Osteoblast (primary cell): ENCODE data around the gene PSME3. TPM values are rescaled to one million over a fixed set of nuclear protein-coding genes. Genes with fewer than 3 reads are reported as not detected.

ENCODE experiments used
- DNase-seq: peaks from one replicate; pipeline ENCODE4 v3.0.0; 2011; ENCODE audit warnings: low spot score, mixed read lengths; ENCODE audit not compliant: insufficient read length; ENCODE audit errors: missing footprints
- H2AFZ ChIP-seq: 2 replicates; pipeline ENCODE4 v1.6.0; 2011; ENCODE audit warnings: mild to moderate bottlenecking, low read length
- H3K27ac ChIP-seq: 2 replicates; pipeline ENCODE4 v1.5.1; 2011; ENCODE audit warnings: mild to moderate bottlenecking, low read depth, low read length, moderate library complexity
- H3K27me3 ChIP-seq: 2 replicates; pipeline ENCODE4 v1.6.0; 2012; ENCODE audit warnings: mild to moderate bottlenecking, control low read depth, inconsistent platforms, low read length, moderate library complexity; ENCODE audit not compliant: insufficient read depth
- H3K36me3 ChIP-seq: 2 replicates; pipeline ENCODE4 v1.5.1; 2011; ENCODE audit warnings: mild to moderate bottlenecking, low read length, control low read depth, moderate library complexity; ENCODE audit not compliant: insufficient read depth
- H3K4me1 ChIP-seq: 2 replicates; pipeline ENCODE4 v1.5.1; 2011; ENCODE audit warnings: mild to moderate bottlenecking, low read length, control low read depth, moderate library complexity; ENCODE audit not compliant: insufficient read depth
- H3K4me2 ChIP-seq: 2 replicates; pipeline ENCODE4 v1.6.0; 2011; ENCODE audit warnings: mild to moderate bottlenecking, low read length; ENCODE audit not compliant: insufficient read depth
- H3K4me3 ChIP-seq: fragments of 200-600 bp; sonication (generic); 3 replicates; pipeline ENCODE4 v1.5.1; 2012; ENCODE audit warnings: mild to moderate bottlenecking, low read length, inconsistent platforms; ENCODE audit not compliant: insufficient read depth
- H3K79me2 ChIP-seq: 2 replicates; pipeline ENCODE4 v1.6.0; 2012; ENCODE audit warnings: mild to moderate bottlenecking, low read length, control low read depth, inconsistent platforms; ENCODE audit not compliant: insufficient read depth
- H3K9me3 ChIP-seq: 2 replicates; pipeline ENCODE4 v1.5.1; 2011; ENCODE audit warnings: low read depth, low read length, control low read depth
- H4K20me1 ChIP-seq: 2 replicates; pipeline ENCODE4 v1.6.0; 2012; ENCODE audit warnings: mild to moderate bottlenecking, low read length, control low read depth; ENCODE audit not compliant: insufficient read depth
- CTCF ChIP-seq: IDR thresholded peaks from 2 replicates; pipeline ENCODE4 v1.5.1; 2011; ENCODE audit warnings: mild to moderate bottlenecking, low read depth, low read length, moderate library complexity; ENCODE audit errors: extremely low read depth
- total RNA-seq: library from RNA; depleted of rRNA; stranded (reverse); fragments of >200 nt; gene quantifications from 2 replicates; pipeline ENCODE4 v1.2.3, GENCODE V29; 2012

The PSME3 gene
- total RNA-seq, 1 donor, result 81.1 TPM

DNA sequence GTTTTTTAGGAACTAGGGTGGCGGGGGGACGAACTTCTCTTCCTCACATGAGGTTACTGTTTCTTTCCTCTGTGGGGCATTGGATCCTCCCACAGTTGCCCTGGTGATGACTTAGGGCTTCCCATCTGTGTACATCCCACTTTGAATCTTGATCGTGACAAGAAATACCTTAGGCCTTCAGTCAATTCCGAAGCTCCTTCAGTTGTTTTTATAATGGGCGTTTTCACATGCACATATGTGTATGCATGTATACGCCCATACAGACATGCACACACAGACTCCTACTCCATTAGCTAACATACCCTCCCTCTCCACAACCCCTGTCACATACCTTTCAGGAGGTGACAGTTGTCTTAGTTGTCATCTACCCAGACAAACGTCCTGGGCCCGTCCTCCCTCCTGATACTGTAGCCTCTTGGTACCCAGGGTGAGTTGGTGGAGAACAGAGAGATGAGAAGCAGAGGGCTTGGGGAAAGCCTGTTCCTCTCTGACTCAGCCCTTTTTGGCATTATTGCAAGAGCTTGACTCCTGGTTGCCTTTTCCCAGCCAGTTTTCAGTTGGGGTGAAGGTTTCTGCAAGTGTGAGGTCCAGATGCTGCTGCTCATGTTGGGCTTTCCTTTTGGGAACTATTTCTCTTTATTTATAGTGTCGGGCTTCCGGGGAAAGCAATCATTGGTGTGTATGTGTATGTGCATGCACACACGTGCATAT is 8.9 kb downstream of the PSME3 start:
- Histone ChIP-seq H3K27me3 (no peaks in the 10 kb centered on the region), H3K79me2 (peaks cover 4% of the 10 kb centered on the region), H4K20me1 (peaks cover 30% of the 10 kb centered on the region), H3K4me3 (no peak overlapping the region), H3K4me1 (peaks cover 15% of the 10 kb centered on the region), H2AFZ (no peak overlapping the region), H3K9me3 (no peaks in the 10 kb centered on the region), H3K27ac (no peak overlapping the region), H3K4me2 (no peak overlapping the region), H3K36me3 (peaks cover 68% of the 10 kb centered on the region)
- DNase-seq, result peak; percentile 68
- TF ChIP-seq CTCF, result no peak

- peak; percentile 100 for TF ChIP-seq CTCF
- Histone ChIP-seq H4K20me1 (peaks cover 29% of the 10 kb centered on the region), H3K27me3 (no peaks in the 10 kb centered on the region), H3K4me3 (no peak overlapping the region), H3K4me2 (no peak overlapping the region), H3K79me2 (no peaks in the 10 kb centered on the region), H3K4me1 (peaks cover 16% of the 10 kb centered on the region), H3K9me3 (no peaks in the 10 kb centered on the region), H3K27ac (no peak overlapping the region), H2AFZ (no peak overlapping the region), H3K36me3 (peaks cover 55% of the 10 kb centered on the region)
- peak; percentile 95 for DNase-seq
Observed at GRCh38 chr17:42843358-42843934, 10.2 kb downstream of the PSME3 start.

DNA sequence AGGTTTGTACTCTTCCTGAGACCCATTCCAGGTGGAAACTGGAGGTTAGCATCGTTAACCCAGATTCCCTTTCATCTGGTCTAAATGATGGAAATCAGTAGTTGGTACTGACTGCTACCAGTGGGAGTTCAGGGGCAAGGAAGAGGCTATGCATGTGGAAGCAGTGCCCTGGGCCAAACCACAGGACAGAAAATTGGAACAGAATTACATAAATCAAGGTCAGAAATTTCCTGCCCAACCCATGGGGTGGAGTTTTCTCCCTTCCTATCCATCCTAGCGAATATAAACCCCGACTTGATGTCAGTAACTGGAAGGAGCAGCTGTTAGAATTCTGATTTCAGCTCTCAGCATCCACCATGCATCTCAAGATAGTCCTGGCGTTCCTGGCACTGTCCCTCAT is 11.1 kb downstream of the PSME3 start, which contains the start of gene AOC2:
Gene AOC2, plus strand, starts transcription at position 310 of the 400 bp plus-strand sequence. Its CDS starts 47 bp downstream, at position 357.
- H3K4me1 ChIP-seq, result peaks cover 16% of the 10 kb centered on the region
- H3K9me3 ChIP-seq, result no peaks in the 10 kb centered on the region
- no peak within 1 kb of the TSS for H2AFZ ChIP-seq
- no peaks in the 10 kb centered on the region for H3K79me2 ChIP-seq
- H3K36me3 ChIP-seq, result peaks cover 47% of the 10 kb centered on the region
- H3K4me3 ChIP-seq, result no peak within 1 kb of the TSS
- no peak within 1 kb of the TSS for H3K4me2 ChIP-seq
- no peak for TF ChIP-seq CTCF
- no peak for DNase-seq
- peaks cover 29% of the 10 kb centered on the region for H4K20me1 ChIP-seq
- H3K27ac ChIP-seq, result no peak within 1 kb of the TSS
- peaks cover 7% of the 10 kb centered on the region for H3K27me3 ChIP-seq
